ENCODE results near the gene PRDX3.

The PRDX3 gene

GRCh38 chr10:119129721-119130120, 48.9 kb downstream of the PRDX3 start:
- DNase-seq (ENCODE audit: low spot score), result no peak

DNA sequence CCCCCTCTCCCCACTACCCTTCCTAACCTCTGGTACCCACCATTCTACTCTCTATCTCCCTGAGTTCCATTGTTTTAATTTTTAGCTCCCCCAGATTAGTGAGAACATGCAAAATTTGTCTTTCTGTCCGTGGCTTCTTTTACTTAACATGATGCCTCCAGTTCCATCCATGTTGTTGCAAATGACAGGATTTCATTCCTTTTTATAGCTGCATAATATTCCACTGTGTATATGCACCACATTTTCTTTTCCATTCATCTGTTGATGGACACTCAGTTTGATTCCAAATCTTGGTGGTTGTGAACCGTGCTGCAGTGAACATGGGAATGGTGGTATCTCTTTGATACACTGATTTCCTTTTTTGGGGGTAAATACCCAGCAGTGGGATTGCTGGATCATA, 52.7 kb downstream of the PRDX3 start:
- no peak for DNase-seq (ENCODE audit: low spot score)

DNA sequence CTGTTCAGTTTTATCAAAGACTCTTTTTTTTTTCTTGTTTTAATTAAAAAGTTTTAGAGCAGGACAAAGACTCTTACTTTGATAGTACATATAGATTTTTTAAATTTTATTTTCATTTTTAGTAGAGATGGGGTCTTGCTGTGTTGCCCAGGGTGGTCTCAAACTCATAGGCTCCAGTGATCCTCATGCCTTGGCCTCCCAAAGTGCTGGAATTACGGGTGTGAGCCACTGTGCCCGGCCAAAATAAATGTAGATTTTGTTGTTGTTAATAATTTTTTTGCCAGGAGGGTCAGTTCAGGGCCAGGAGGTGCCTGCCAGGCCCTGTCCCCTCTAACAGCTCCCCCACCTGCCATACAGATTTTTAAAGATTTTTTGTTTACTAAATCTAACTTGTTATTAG, 57.7 kb downstream of the PRDX3 start:
- no peak for DNase-seq (ENCODE audit: low spot score)

DNA sequence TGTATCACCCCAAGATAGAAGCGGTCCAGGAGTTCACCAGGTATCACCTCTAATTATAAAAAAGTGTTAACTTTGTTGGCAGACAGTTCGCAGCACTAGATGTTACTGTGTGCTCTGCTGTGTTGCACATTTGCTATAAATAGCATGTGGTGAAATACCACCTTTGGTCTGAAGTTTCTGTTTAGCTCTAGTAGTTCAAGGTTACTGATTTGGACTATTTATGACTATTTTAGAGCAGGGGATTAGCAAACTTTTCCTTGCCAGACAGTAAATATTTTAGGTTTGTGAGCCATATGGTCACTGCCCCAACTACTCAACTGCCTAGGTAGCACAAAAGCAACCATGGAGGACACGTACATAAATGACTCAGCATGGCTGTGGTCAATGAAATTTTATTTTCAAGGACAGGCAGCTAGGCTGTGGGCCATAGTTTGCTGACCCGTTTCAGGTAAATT, 58.2 kb downstream of the PRDX3 start:
- no peak for DNase-seq (ENCODE audit: low spot score)

DNA sequence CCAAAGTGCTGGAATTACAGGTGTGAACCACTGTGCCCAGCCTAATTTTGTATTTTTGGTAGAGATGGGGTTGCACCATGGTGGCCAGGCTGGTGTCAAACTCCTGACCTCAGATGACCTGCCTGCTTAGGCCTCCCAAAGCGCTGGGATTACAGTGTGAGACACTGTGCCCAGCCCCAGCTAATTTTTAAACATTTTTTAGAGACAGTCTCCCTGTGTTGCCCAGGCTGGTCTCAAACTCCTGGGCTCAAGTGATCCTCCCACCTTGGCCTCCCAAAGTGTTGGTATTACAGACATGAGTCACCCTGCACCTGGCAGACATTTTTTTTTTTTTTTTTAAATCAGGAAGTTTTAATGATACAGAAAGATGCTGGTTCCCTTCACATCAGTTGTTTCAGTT, 59.2 kb downstream of the PRDX3 start:
- no peak for DNase-seq (ENCODE audit: low spot score)

- no peak for DNase-seq (ENCODE audit: low spot score)
Observed at GRCh38 chr10:119118231-119118630, 60.4 kb downstream of the PRDX3 start.

Measured in kidney capillary endothelial cell (primary cell).